SH-SY5Y (cell line): ENCODE measurements around the gene EDRF1.

Source experiments
- GATA2 ChIP-seq: IDR thresholded peaks from 2 replicates; pipeline ENCODE4 v1.6.1; 2011; ENCODE audit warnings: mild to moderate bottlenecking, low read depth, low read length
- GATA3 ChIP-seq: IDR thresholded peaks from 2 replicates; pipeline ENCODE4 v1.6.1; 2011; ENCODE audit warnings: low read depth, mild to moderate bottlenecking, low read length, moderate library complexity

DNA sequence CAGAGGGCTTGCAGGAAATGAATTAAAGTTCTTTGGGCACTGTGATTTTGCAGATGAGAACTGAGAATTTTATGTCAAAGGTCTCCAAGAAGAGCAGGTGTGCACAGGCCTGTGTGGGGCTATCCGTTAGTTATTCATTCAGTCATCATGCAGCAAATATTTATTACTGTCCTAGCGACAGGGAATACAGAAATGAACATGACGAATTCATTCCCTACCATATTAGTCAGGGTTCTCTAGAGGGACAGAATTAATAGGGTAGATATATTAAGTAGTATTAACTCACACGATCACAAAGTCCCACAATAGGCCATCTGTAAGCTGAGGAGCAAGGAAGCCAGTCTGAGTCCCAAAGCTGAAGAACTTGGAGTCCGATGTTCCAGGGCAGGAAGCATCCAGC is 59.0 kb downstream of the EDRF1 start:
- TF ChIP-seq GATA2 (no peak), GATA3 (no peak)
